HepG2 (cell line): Measurements from ENCODE around the gene CSNK1D. TPM values are rescaled to one million over a fixed set of nuclear protein-coding genes. Genes with fewer than 3 reads are reported as not detected.
A peak's percentile ranks its signal among the peaks of the same experiment; 100 is the strongest.

Source experiments
- ARID4A ChIP-seq: sonication (generic); formaldehyde crosslinking; IDR thresholded peaks from 2 replicates; pipeline ENCODE4 v1.5.0; 2020; ENCODE audit warnings: mild to moderate bottlenecking, missing genetic modification reagents, borderline replicate concordance
- IRF2 ChIP-seq: IDR thresholded peaks from 2 replicates; pipeline ENCODE4 v1.6.1; 2018; ENCODE audit warnings: missing genetic modification reagents, missing compliant biosample characterization
- NFE2L2 ChIP-seq: fragments of 150-350 bp; IDR thresholded peaks from 2 replicates; pipeline ENCODE4 v1.6.1; 2014; ENCODE audit warnings: low read length
- POLR2A ChIP-seq, 2 experiments: IDR thresholded peaks; 2 replicates each; pipeline ENCODE4 v1.6.1; 2011; ENCODE audit warnings: low read depth in 2 of 2, low read length in 2 of 2, mild to moderate bottlenecking in 1 of 2, moderate library complexity in 1 of 2; ENCODE audit not compliant: insufficient read depth in 1 of 2
- RAD21 ChIP-seq: fragments of 450-650 bp; formaldehyde crosslinking; IDR thresholded peaks from 2 replicates; pipeline ENCODE4 v1.5.0; 2020; ENCODE audit warnings: mild to moderate bottlenecking
- SYNCRIP ChIP-seq: fragments of 200-400 bp; formaldehyde crosslinking; IDR thresholded peaks from 2 replicates; pipeline ENCODE4 v1.6.1; 2018; ENCODE audit warnings: mild to moderate bottlenecking, low read depth, low read length; ENCODE audit not compliant: insufficient read depth
- TARDBP ChIP-seq: sonication (generic); formaldehyde crosslinking; IDR thresholded peaks from 2 replicates; pipeline ENCODE4 v1.8.0; 2022; ENCODE audit warnings: mild to moderate bottlenecking, missing genetic modification reagents
- THAP11 ChIP-seq: IDR thresholded peaks from 2 replicates; pipeline ENCODE4 v1.6.1; 2016; ENCODE audit warnings: missing biosample characterization, missing genetic modification reagents
- ZC3H4 ChIP-seq: sonication (generic); formaldehyde crosslinking; IDR thresholded peaks from 2 replicates; pipeline ENCODE4 v1.4.0; 2020; ENCODE audit warnings: missing genetic modification reagents, borderline replicate concordance
- ZNF10 ChIP-seq: sonication (generic); formaldehyde crosslinking; IDR thresholded peaks from 2 replicates; pipeline ENCODE4 v1.4.0; 2020; ENCODE audit warnings: mild to moderate bottlenecking, low read depth, missing genetic modification reagents, borderline replicate concordance
- ZNF260 ChIP-seq: sonication (generic); formaldehyde crosslinking; IDR thresholded peaks from 2 replicates; pipeline ENCODE4 v1.4.0; 2020; ENCODE audit warnings: missing genetic modification reagents, low read depth, mild to moderate bottlenecking, borderline replicate concordance
- ZNF44 ChIP-seq: sonication (generic); formaldehyde crosslinking; IDR thresholded peaks from 2 replicates; pipeline ENCODE4 v1.5.1; 2020; ENCODE audit warnings: mild to moderate bottlenecking, missing genetic modification reagents
- ZNF558 ChIP-seq: sonication (generic); formaldehyde crosslinking; IDR thresholded peaks from 2 replicates; pipeline ENCODE4 v1.9.0; 2022; ENCODE audit warnings: mild to moderate bottlenecking, missing genetic modification reagents, borderline replicate concordance
- ZNF747 ChIP-seq: sonication (generic); formaldehyde crosslinking; IDR thresholded peaks from 2 replicates; pipeline ENCODE4 v1.8.1; 2023; ENCODE audit warnings: missing genetic modification reagents, mild to moderate bottlenecking, borderline replicate concordance
- ZNF891 ChIP-seq: sonication (generic); formaldehyde crosslinking; IDR thresholded peaks from 2 replicates; pipeline ENCODE4 v1.5.0; 2020; ENCODE audit warnings: mild to moderate bottlenecking, missing genetic modification reagents
- polyA plus RNA-seq, 8 experiments: library from polyadenylated mRNA; depleted of rRNA in 3 of 8; stranded (reverse) in 7 of 8; unstranded in 1 of 8; fragments of >200 nt; fragmentation: Illumina TruSeq in 4 of 8; extraction: Trizol in 4 of 8; gene quantifications; 2 replicates each; pipeline versions ENCODE4 v1.2.1 to v1.2.3, GENCODE V29; 2011 to 2016; ENCODE audit warnings: low read depth in 4 of 8, missing spikeins in 1 of 8, mixed read lengths in 1 of 8; ENCODE audit not compliant: insufficient read depth in 1 of 8
- total RNA-seq, 5 experiments: library from RNA; depleted of rRNA; stranded (reverse); fragments of >200 nt; fragmentation: Illumina TruSeq; extraction: Trizol; gene quantifications; 2 replicates each; pipeline ENCODE4 v1.2.3, GENCODE V29; 2016; ENCODE audit warnings: low read depth in 1 of 5
- TF ChIP-seq, protein P1 (sequence below): sonication (generic); formaldehyde crosslinking; IDR thresholded peaks from 2 replicates; pipeline ENCODE4 v1.8.1; 2023; ENCODE audit warnings: mild to moderate bottlenecking, inconsistent platforms, moderate library complexity, missing genetic modification reagents, borderline replicate concordance
- TF ChIP-seq, protein P2 (sequence below): sonication (generic); formaldehyde crosslinking; IDR thresholded peaks from 2 replicates; pipeline ENCODE4 v1.4.0; 2020; ENCODE audit warnings: mild to moderate bottlenecking, missing genetic modification reagents

The CSNK1D gene
- total and polyA plus RNA-seq, 2 of the 13 experiments (the other 11 are each of a cell fraction or from before 2014, with no cell fraction given): 31.5 to 128 TPM

DNA sequence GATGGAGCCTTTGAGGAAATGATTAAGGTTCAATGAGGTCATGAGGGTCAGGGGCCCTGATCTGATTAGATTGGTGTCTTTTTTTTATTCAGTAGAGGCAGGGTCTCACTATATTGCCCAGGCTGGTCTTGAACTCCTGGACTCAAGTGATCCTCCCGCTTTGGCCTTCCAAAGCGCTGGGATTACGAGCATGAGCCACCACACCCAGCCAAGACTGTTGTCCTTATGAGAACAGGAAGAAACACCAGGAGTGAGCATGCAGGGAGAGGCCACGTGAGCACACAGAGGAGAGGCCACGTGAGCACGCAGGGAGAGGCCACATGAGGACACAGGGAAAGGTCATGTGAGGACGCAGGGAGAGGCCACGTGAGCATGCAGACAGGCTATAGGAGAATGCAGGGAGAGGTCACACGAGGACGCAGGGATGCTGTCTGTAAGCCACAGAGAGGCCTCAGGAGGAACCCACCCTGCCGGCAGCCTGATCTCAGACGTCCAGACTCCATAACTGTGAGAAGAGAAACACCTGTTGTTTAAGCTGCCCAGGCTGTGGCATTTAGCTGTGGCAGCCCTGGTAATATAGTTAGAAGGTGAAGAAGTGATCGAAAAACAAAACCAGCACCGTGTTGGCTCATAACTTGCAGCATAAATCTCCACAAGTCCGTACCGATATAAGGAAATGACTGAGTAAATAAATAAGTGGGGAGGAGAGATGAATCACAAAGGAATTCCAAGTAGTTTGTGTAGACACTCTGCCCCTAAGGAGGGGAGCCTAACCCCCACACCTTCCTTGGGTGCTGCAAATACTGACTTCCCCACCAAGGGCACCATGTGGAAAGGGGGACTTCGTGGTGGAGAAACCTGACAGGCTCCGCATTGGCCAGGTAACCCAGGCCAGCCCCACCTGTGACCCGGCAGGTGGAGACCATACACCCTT lies 14.6 kb upstream of the CSNK1D start (continued):
- TF ChIP-seq, protein P1, sequence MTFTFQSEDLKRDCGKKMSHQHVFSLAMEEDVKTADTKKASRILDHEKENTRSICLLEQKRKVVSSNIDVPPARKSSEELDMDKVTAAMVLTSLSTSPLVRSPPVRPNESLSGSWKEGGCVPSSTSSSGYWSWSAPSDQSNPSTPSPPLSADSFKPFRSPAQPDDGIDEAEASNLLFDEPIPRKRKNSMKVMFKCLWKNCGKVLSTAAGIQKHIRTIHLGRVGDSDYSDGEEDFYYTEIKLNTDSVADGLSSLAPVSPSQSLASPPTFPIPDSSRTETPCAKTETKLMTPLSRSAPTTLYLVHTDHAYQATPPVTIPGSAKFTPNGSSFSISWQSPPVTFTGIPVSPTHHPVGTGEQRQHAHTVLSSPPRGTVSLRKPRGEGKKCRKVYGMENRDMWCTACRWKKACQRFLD (CRISPR knock-in tag): no peak
- peak; percentile 98 for TF ChIP-seq ARID4A (CRISPR knock-in tag)
- TF ChIP-seq NFE2L2: no peak
- TF ChIP-seq ZNF747 (CRISPR knock-in tag): no peak; the same call in 1 of the 2 replicates
- TF ChIP-seq IRF2 (CRISPR knock-in tag): peak; percentile 97
- peak; percentile 39; the same call in 1 of the 2 replicates for TF ChIP-seq ZNF558 (CRISPR knock-in tag)
- peak; percentile 97 for TF ChIP-seq TARDBP (CRISPR knock-in tag)
- TF ChIP-seq SYNCRIP: no peak
- TF ChIP-seq ZNF44 (CRISPR knock-in tag): no peak
- TF ChIP-seq, protein P2, sequence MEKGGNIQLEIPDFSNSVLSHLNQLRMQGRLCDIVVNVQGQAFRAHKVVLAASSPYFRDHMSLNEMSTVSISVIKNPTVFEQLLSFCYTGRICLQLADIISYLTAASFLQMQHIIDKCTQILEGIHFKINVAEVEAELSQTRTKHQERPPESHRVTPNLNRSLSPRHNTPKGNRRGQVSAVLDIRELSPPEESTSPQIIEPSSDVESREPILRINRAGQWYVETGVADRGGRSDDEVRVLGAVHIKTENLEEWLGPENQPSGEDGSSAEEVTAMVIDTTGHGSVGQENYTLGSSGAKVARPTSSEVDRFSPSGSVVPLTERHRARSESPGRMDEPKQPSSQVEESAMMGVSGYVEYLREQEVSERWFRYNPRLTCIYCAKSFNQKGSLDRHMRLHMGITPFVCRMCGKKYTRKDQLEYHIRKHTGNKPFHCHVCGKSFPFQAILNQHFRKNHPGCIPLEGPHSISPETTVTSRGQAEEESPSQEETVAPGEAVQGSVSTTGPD (CRISPR knock-in tag): no peak
- peak in 1 of 2 experiments; percentile 61; a peak in 2 of 4 replicates for TF ChIP-seq POLR2A (IDR thresholded peaks at IDR 0.05; ENCODE audit: insufficient read depth in 1 of 2, low read depth in 2 of 2, low read length in 2 of 2)
- no peak for TF ChIP-seq ZC3H4 (CRISPR knock-in tag)
- no peak for TF ChIP-seq ZNF10
- no peak for TF ChIP-seq ZNF260 (CRISPR knock-in tag)
- peak; percentile 84 for TF ChIP-seq THAP11 (CRISPR knock-in tag)
- peak; percentile 83 for TF ChIP-seq ZNF891 (CRISPR knock-in tag)
- TF ChIP-seq RAD21 (CRISPR knock-in tag): no peak
